ENCODE data around the gene SPNS2. TPM values are rescaled to one million over a fixed set of nuclear protein-coding genes. Genes with fewer than 3 reads are reported as not detected.

The SPNS2 gene
- total RNA-seq, 1 experiment from 2014 or later, result 1.9 TPM

GRCh38 chr17:4460661-4461060 lies 38.0 kb upstream of the SPNS2 start:
- ChIA-PET CTCF (no interaction called here), POLR2A (no interaction called here)
- H3K27me3 ChIP-seq (ENCODE audit: control insufficient read depth, insufficient read depth, low read length), result no peaks in the 10 kb centered on the region
- no peaks in the 10 kb centered on the region for H3K36me3 ChIP-seq (ENCODE audit: control insufficient read depth, insufficient read depth, low read length)
- no peak for TF ChIP-seq POLR2AphosphoS5 (IDR thresholded peaks at IDR 0.05; ENCODE audit: low read depth, low read length)
- no peak for TF ChIP-seq REST (IDR thresholded peaks at IDR 0.05; ENCODE audit: insufficient read depth in 1 of 2, low read depth in 2 of 2, low read length in 1 of 2)
- TF ChIP-seq CTCF (IDR thresholded peaks at IDR 0.05), result no peak
- TF ChIP-seq TCF7L2 (IDR thresholded peaks at IDR 0.05; ENCODE audit: low read depth, low read length), result no peak
- no peak for TF ChIP-seq SIN3A (IDR thresholded peaks at IDR 0.05; ENCODE audit: borderline replicate concordance, insufficient read depth, low read depth, low read length)
- no peak overlapping the region for H3K4me3 ChIP-seq (ENCODE audit: low read depth in 2 of 2, low read length in 2 of 2)
- no peaks in the 10 kb centered on the region for H3K4me1 ChIP-seq (ENCODE audit: control insufficient read depth, insufficient read depth, low read length)
- in situ Hi-C loops (cut with HindIII; ENCODE audit: low pct_unique_long_range_greater_than_20kb, low sequenced_read_pairs) (no loop called here), intact Hi-C loops (cut with micrococcal nuclease; ENCODE audit: unreplicated experiment) (no loop called here)
- ATAC-seq, result no peak
- H3K9me3 ChIP-seq (ENCODE audit: control insufficient read depth, insufficient read depth, low read depth, low read length), result no peaks in the 10 kb centered on the region
- no TSS peak for BruUV-seq (replicated peaks)
- no peak overlapping the region for H3K27ac ChIP-seq (ENCODE audit: low read length)
- DNase-seq (ENCODE audit: low read depth, low spot score), result no peak

- in situ Hi-C loops (cut with HindIII; ENCODE audit: low pct_unique_long_range_greater_than_20kb, low sequenced_read_pairs), result no loop called here
- ChIA-PET POLR2A (no interaction called here), CTCF (no interaction called here)
- H3K27ac ChIP-seq (ENCODE audit: low read length), result no peak overlapping the region
- H3K4me1 ChIP-seq (ENCODE audit: control insufficient read depth, insufficient read depth, low read length), result no peaks in the 10 kb centered on the region
- ATAC-seq (no peak), DNase-seq (ENCODE audit: low read depth, low spot score) (no peak)
- no peak overlapping the region for H3K4me3 ChIP-seq (ENCODE audit: low read depth in 2 of 2, low read length in 2 of 2)
- no peaks in the 10 kb centered on the region for H3K9me3 ChIP-seq (ENCODE audit: control insufficient read depth, insufficient read depth, low read depth, low read length)
- TF ChIP-seq CTCF (IDR thresholded peaks at IDR 0.05) (no peak), POLR2AphosphoS5 (IDR thresholded peaks at IDR 0.05; ENCODE audit: low read depth, low read length) (no peak), SIN3A (IDR thresholded peaks at IDR 0.05; ENCODE audit: borderline replicate concordance, insufficient read depth, low read depth, low read length) (no peak), TCF7L2 (IDR thresholded peaks at IDR 0.05; ENCODE audit: low read depth, low read length) (no peak), REST (IDR thresholded peaks at IDR 0.05; ENCODE audit: insufficient read depth in 1 of 2, low read depth in 2 of 2, low read length in 1 of 2) (no peak)
- intact Hi-C loops (cut with micrococcal nuclease; ENCODE audit: unreplicated experiment), result no loop called here
- no TSS peak for BruUV-seq (replicated peaks)
- no peaks in the 10 kb centered on the region for H3K36me3 ChIP-seq (ENCODE audit: control insufficient read depth, insufficient read depth, low read length)
- no peaks in the 10 kb centered on the region for H3K27me3 ChIP-seq (ENCODE audit: control insufficient read depth, insufficient read depth, low read length)
Observed at GRCh38 chr17:4463818-4464476, 34.7 kb upstream of the SPNS2 start.

Measured in Panc1 (cell line).